Spleen (tissue), 11 donors: ENCODE data around the gene MBNL2. TPM values are rescaled to one million over a fixed set of nuclear protein-coding genes. Genes with fewer than 3 reads are reported as not detected.
A peak's percentile ranks its signal among the peaks of the same experiment; 100 is the strongest.

Experiments
- DNase-seq: peaks from one replicate; pipeline ENCODE4 v3.0.0-alpha.2; 2020
- H3K27ac ChIP-seq, 8 donors: fragments of 200-600 bp; sonication (generic) in 7 of 8; 1 replicate in 4 of 8; 2 replicates in 4 of 8; pipeline versions ENCODE4 v1.5.0 to v1.8.0; 2016 to 2021; ENCODE audit warnings: inconsistent platforms in 4 of 8, mild to moderate bottlenecking in 4 of 8, moderate library complexity in 1 of 8
- H3K27me3 ChIP-seq, 7 donors: fragments of 200-600 bp; sonication (generic) in 6 of 7; replicated peaks in 1 of 7; 1 replicate in 4 of 7; 2 replicates in 3 of 7; pipeline versions ENCODE4 v1.5.0 to v1.8.0; 2016 to 2021; ENCODE audit warnings: inconsistent platforms in 3 of 7, mild to moderate bottlenecking in 1 of 7
- H3K36me3 ChIP-seq, 6 donors: fragments of 200-600 bp; sonication (generic) in 5 of 6; 1 replicate in 4 of 6; 2 replicates in 2 of 6; pipeline versions ENCODE4 v1.5.0 to v1.8.0; 2016 to 2021; ENCODE audit warnings: inconsistent platforms in 2 of 6
- H3K4me1 ChIP-seq, 6 donors: fragments of 200-600 bp; sonication (generic) in 5 of 6; 1 replicate in 3 of 6; 2 replicates in 3 of 6; pipeline versions ENCODE4 v1.5.0 to v1.8.0; 2016 to 2021; ENCODE audit warnings: inconsistent platforms in 3 of 6
- H3K4me3 ChIP-seq, 8 donors: fragments of 200-600 bp; sonication (generic) in 7 of 8; 1 replicate in 4 of 8; 2 replicates in 4 of 8; pipeline versions ENCODE4 v1.5.0 to v1.8.0; 2016 to 2021; ENCODE audit warnings: inconsistent platforms in 4 of 8, mild to moderate bottlenecking in 4 of 8, moderate library complexity in 2 of 8
- H3K9me3 ChIP-seq, 8 donors: fragments of 200-600 bp; sonication (generic) in 7 of 8; 1 replicate in 4 of 8; 2 replicates in 4 of 8; pipeline versions ENCODE4 v1.5.0 to v1.8.0; 2016 to 2021; ENCODE audit warnings: inconsistent platforms in 4 of 8
- CTCF ChIP-seq, 11 experiments: fragments of 200-600 bp in 7 of 11; fragments of 450-650 bp in 4 of 11; sonication (generic) in 4 of 11; IDR thresholded peaks in 8 of 11; conservative IDR thresholded peaks in 3 of 11; 1 replicate in 7 of 11; 2 replicates in 4 of 11; pipeline versions ENCODE4 v1.4.0 to v1.8.0; 2016 to 2021; ENCODE audit warnings: antibody characterized with exemption in 11 of 11, inconsistent platforms in 4 of 11, mild to moderate bottlenecking in 1 of 11
- POLR2A ChIP-seq, 3 donors: fragments of 450-650 bp; IDR thresholded peaks; one replicate each; pipeline ENCODE4 v1.5.1; 2017; ENCODE audit warnings: antibody characterized with exemption in 3 of 3, mild to moderate bottlenecking in 1 of 3
- POLR2AphosphoS5 ChIP-seq, 3 donors: sonication (generic); formaldehyde crosslinking; IDR thresholded peaks; one replicate each; pipeline ENCODE4 v1.5.1; 2017; ENCODE audit warnings: antibody characterized with exemption in 3 of 3
- WGBS, 5 donors: extraction: QIAGEN DNeasy Blood & Tissue Kit in 3 of 5; methylation state at CpG; one replicate each; pipeline versions ENCODE4 v1.1.5 to v1.1.7; 2013 to 2018; 5-methylcytosine and 5-hydroxymethylcytosine counted together
- intact Hi-C: fragments of 100-400 bp; cut with DNase I; formaldehyde crosslinking; loops from one replicate; pipeline ENCODE4 v1.15.0; 2023; ENCODE audit warnings: low total_unique reads
- polyA plus RNA-seq, 3 donors: library from polyadenylated mRNA; stranded (reverse); fragments of 200-250 nt; gene quantifications; one replicate each; pipeline ENCODE4 v1.2.1, GENCODE V29; 2013
- total RNA-seq, 7 donors: library from RNA; depleted of rRNA in 3 of 7; stranded (reverse); fragments of >200 nt in 3 of 7; fragmentation: NEBNext Ultra II Directional in 4 of 7; extraction: Animal tissue kit (Norgen Biotek cat#: 25700) in 4 of 7; gene quantifications; one replicate each; pipeline versions ENCODE4 v1.1.0 to v1.2.1, GENCODE V29; 2016 to 2021
- donor health status: healthy with polysubstance abuse.
- donor health status: DM: no; HTN: no; CAD: no; lungs with moderate emphysema.
- donor health status: DM: no; HTN: no; CAD: no.
- donor health status: Bipolar disorder and iron deficiency.
- donor health status: healthy.
- donor health status: DM: no; HTN: no; CAD: no.
- donor health status: DM: yes; HTN: yes; CAD: no.

MBNL2 gene
- total and polyA plus RNA-seq, 10 donors = 7.0 to 56.3 (median 31.1) TPM

- Histone ChIP-seq H3K9me3 (no peaks in the 10 kb centered on the region), H3K36me3 (no peaks in the 10 kb centered on the region), H3K27ac (peak overlapping the region in 1 of 8 donors; percentile 18), H3K27me3 (peaks cover 0 to 10% (median 0%) of the 10 kb centered on the region in 7 donors), H3K4me3 (no peak overlapping the region), H3K4me1 (peaks cover 0 to 27% (median 8%) of the 10 kb centered on the region in 6 donors)
- intact Hi-C loops = no loop called here
- 85 to 91% (median 85%) methylated on average over 3 of the region's 3 CpGs for WGBS, 5 donors
- no peak for DNase-seq
- TF ChIP-seq POLR2AphosphoS5 (IDR thresholded peaks at IDR 0.05) (no peak), CTCF (IDR thresholded peaks at IDR 0.05 in 8 of 11, conservative IDR thresholded peaks at IDR 0.05 in 3 of 11) (no peak), POLR2A (IDR thresholded peaks at IDR 0.05) (no peak)
Measured at GRCh38 chr13:97214921-97215320, 7.2 kb upstream of the MBNL2 start.

- WGBS, 5 donors = 34 to 56% (median 42%) methylated on average over 2 of the region's 2 CpGs
- Histone ChIP-seq H3K36me3 (no peaks in the 10 kb centered on the region), H3K9me3 (no peaks in the 10 kb centered on the region), H3K27ac (peak overlapping the region in 1 of 8 donors; percentile 18), H3K4me3 (no peak overlapping the region), H3K27me3 (peaks cover 0 to 10% (median 0%) of the 10 kb centered on the region in 7 donors), H3K4me1 (peaks cover 0 to 23% (median 5%) of the 10 kb centered on the region in 6 donors)
- intact Hi-C loops = no loop called here
- TF ChIP-seq CTCF (IDR thresholded peaks at IDR 0.05 in 8 of 11, conservative IDR thresholded peaks at IDR 0.05 in 3 of 11) = no peak
- TF ChIP-seq POLR2AphosphoS5 (IDR thresholded peaks at IDR 0.05) = no peak
- TF ChIP-seq POLR2A (IDR thresholded peaks at IDR 0.05) = no peak
- DNase-seq = no peak
Measured at GRCh38 chr13:97215325-97215724, 6.8 kb upstream of the MBNL2 start.

GRCh38 chr13:97219226-97219625 lies 2.9 kb upstream of the MBNL2 start:
- Histone ChIP-seq H3K27me3 (peaks cover 0 to 7% (median 0%) of the 10 kb centered on the region in 7 donors), H3K27ac (no peak overlapping the region), H3K9me3 (no peaks in the 10 kb centered on the region), H3K4me3 (no peak overlapping the region), H3K4me1 (peaks cover 6 to 41% (median 17%) of the 10 kb centered on the region in 6 donors), H3K36me3 (no peaks in the 10 kb centered on the region)
- 69 to 84% (median 76%) methylated on average over 2 of the region's 2 CpGs for WGBS, 5 donors
- DNase-seq = no peak
- TF ChIP-seq CTCF (IDR thresholded peaks at IDR 0.05 in 8 of 11, conservative IDR thresholded peaks at IDR 0.05 in 3 of 11) (no peak), POLR2A (IDR thresholded peaks at IDR 0.05) (no peak), POLR2AphosphoS5 (IDR thresholded peaks at IDR 0.05) (no peak)
- intact Hi-C loops = no loop called here

- intact Hi-C loops = no loop called here
- Histone ChIP-seq H3K9me3 (no peaks in the 10 kb centered on the region), H3K27me3 (peaks cover 0 to 8% (median 0%) of the 10 kb centered on the region in 7 donors), H3K27ac (no peak overlapping the region), H3K36me3 (no peaks in the 10 kb centered on the region), H3K4me1 (peaks cover 8 to 45% (median 26%) of the 10 kb centered on the region in 6 donors), H3K4me3 (no peak overlapping the region)
- DNase-seq = no peak
- WGBS, 5 donors = 63 to 75% (median 73%) methylated on average over 3 of the region's 3 CpGs
- TF ChIP-seq POLR2A (IDR thresholded peaks at IDR 0.05) (no peak), POLR2AphosphoS5 (IDR thresholded peaks at IDR 0.05) (no peak), CTCF (IDR thresholded peaks at IDR 0.05 in 8 of 11, conservative IDR thresholded peaks at IDR 0.05 in 3 of 11) (no peak)
Measured at GRCh38 chr13:97220151-97220900, 1.8 kb upstream of the MBNL2 start.
